Suppressor macrophage treated with lipopolysaccharide for 4 hours (primary cell): ENCODE measurements around the gene IL1R2.
A peak's percentile ranks its signal among the peaks of the same experiment; 100 is the strongest.

Experiments used
- DNase-seq: peaks from one replicate; pipeline ENCODE4 v3.0.0-alpha.2; 2020

Gene IL1R2

GRCh38 chr2:101975171-101975870, 16.4 kb upstream of the IL1R2 start:
- DNase-seq: no peak

DNA sequence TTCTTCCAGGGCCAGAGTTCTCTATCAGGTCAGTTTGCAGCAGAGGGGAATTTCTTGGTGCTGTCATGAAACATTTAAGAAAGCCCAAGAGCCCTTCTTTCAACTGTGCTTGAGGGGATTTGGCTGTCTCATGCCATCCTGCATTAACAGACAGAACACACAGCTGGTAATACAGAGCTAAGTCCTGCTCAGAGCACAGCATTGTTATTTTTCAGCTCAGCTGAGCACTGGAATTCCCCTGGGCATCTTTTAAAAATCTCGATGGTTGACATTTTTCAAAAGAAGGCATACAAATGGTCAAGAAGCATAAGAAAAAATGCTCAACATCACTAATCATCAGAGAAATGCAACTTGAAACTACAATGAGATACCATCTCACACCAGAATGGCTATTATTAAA, 14.9 kb upstream of the IL1R2 start:
- DNase-seq: no peak

GRCh38 chr2:101980368-101980767, 11.4 kb upstream of the IL1R2 start:
- DNase-seq: no peak

GRCh38 chr2:101981066-101981465, 10.7 kb upstream of the IL1R2 start:
- DNase-seq: no peak

DNA sequence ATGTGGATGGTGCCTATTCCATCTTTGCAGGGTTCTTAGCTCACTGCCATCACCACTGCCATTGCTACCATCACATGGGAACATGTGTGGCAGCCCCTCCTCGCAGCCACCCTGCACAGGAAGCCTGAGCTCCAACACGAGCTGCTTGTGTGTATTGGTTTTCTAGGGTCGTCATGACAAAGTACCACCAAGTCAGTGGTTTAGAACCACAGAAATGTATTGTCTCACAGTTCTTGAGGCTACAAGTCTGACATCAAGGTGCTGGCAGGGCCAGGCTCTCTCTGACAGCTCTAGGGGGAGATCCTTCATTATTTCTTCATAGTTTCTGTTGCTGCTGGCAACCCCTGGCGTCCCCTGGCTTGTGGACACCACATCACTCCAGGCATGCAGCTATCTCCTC, 10.3 kb upstream of the IL1R2 start:
- DNase-seq: no peak

DNA sequence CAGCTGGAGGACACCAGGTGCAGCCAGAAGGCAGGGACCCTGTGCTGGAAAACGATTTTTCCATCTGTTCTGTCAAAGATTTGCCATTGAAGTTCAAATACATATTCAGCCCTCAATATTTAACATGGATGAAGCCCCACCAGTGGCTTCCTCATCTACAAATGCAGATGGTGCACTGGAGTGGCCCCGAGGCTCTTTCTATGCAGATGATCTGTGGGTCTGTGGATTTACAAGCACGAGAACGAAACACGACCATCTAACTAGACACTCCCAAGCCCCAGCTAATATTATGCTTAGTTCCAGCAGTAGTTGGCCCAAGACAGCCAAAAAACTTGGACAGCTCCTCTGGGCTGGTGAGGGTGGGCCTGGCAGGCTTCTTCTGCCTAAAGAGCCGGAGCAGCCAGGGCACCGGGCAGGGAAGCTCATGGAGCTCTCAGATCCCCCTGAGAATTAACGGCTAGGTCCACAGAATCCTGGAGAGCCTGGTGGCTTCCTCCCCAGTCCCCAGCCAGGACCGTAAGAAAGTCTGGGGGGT, 9.2 kb upstream of the IL1R2 start:
- no peak for DNase-seq

GRCh38 chr2:101983486-101983885, 8.3 kb upstream of the IL1R2 start:
- no peak for DNase-seq

GRCh38 chr2:101983928-101984327, 7.8 kb upstream of the IL1R2 start:
- peak; percentile 24 for DNase-seq

DNA sequence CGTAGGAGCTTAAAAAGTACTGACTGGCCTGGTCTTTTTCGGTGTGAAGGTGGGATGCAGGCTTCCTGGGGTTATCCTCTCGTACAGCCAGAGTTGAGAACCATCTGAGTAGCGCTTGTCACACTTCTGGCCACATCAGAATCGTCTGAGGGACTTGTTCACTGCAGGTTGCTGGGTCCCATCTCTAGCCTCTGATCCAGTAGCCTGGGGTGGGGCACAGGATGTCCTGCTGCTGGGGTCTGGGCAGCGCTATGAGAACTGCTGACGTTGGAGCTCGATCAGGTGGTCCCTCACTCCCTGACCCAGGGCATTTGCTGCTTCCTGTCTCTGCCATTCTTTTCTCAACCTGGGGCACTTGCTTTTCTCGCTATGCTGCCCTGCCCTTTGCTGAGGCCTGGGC, 7.1 kb upstream of the IL1R2 start:
- DNase-seq: no peak

- no peak for DNase-seq
These were observed 6.5 kb upstream of the IL1R2 start for GRCh38 chr2:101985101-101985792.

DNA sequence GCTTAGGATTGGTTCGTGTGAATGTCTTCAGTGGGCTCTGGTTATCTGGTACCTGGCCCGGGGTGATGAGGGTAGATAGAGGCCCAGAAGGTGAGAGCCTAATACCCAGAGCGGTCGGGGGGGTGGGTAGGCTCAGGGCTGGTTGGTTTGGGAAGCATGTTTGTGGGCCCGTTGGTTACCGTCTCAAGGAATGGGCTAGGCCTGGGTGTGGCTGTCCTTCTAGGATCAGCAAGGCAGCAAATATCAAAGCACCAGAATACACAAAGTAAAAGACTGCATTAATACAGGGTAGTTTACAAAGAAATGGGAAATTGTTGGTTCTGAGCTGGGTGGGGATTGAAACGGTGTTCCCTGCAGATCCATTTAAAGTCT, 6.0 kb upstream of the IL1R2 start:
- no peak for DNase-seq

DNA sequence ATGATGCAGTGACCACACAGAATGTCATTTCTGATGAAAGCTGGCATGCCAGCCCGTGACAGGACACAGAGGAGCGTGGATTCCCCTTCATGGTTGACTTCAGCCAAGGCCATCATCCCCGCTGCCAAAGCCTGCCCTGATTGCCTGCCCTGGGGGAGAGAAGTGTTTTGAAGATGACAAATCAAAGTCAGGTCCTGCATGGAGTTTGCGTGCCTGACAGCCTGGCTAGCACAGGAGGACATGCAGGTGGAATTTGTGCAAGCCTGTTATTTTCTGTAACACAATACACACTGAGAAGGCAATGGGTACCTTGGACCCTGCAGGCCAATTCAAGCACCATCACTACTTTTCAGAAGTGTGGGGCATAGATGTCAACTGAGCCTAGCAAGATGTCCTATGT, 5.4 kb upstream of the IL1R2 start:
- no peak for DNase-seq

DNA sequence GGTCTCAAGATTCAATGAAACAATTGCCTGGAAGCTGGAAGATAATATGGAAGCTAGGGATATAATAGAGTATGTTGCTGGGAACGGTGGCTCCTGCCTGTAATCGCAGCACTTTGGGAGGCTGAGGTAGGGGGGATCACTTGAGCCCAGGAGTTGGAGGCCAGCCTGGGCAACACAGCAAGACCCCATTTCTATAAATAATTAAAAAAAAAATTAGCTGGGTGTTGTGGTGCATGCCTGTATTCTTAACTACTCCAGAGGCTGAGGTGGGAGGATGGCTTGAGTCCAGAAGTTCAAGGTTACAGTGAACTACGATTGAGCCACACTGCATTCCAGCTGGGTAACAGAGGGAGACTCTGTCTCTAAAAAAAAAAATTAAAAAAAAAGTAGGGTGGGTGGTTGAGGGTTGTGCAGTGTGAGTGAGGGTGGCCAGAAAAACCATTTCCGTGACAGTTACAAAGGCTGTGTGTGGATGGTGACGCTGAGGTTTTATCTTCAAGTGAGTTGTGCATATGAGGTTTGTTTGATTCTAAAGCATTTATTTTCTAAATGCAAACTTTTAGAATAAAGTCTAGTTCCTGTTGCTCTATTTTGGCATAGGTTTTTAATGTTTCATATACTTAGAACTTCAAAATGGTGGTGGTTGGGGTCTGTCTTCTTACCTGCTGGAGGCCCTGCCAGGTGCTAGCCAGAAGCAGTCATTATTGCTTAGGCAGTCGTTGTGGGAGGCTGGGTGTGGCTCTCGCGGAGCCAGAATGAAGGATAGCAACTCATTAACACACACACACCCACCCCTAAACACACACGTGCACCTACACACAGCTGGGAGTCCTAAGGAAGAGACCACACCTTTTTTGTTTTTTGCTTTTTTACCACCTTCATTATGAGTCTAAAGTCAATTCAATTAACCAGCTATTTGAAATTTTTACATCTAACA, 4.7 kb upstream of the IL1R2 start:
- no peak for DNase-seq

- no peak for DNase-seq
These were observed 3.9 kb upstream of the IL1R2 start for GRCh38 chr2:101987832-101988231.

DNA sequence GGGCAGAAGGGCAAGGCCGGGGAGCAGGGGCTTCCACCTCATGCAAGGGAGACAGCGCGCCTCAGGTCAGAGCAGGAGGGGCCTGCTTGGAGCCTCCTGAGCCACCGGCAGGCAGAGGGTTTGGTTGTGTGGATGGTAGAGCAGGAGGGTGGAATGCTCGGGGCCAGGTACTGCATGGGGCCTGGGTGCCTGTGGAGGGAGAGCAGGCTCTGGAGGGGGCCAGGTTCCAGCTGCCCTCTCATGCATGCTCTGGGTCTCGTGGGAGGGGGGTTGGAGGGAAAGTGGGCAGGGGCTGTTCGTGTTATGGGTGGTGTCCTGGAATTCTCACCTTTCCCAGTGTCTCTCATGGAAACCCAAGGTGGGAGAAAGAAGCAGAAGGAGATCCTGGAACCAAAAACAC, 3.2 kb upstream of the IL1R2 start:
- no peak for DNase-seq

GRCh38 chr2:101989740-101990460, 1.9 kb upstream of the IL1R2 start:
- peak; percentile 72 for DNase-seq

GRCh38 chr2:101993772-101994171, 2.0 kb downstream of the IL1R2 start:
- DNase-seq: no peak

DNA sequence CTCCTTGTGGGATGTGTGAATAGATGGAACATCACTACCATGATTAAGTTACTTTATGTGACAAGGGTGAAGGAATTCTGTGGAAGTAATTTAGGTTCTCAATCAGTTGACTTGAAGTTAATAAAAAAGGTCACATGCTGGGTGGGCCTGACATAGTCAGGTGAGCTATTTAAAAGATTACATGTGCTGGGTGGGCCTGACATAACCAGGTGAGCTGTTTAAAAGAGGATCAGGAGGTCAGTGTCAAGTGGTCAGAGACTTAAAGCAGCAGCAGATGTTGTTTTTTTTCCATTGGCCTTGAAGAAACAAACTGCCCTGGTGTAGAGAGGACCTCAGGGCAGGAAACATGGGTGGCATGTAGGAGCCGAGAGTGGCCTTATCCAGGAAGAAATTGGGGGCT, 3.3 kb downstream of the IL1R2 start:
- no peak for DNase-seq

GRCh38 chr2:101995804-101996203, 4.0 kb downstream of the IL1R2 start:
- DNase-seq: no peak

DNA sequence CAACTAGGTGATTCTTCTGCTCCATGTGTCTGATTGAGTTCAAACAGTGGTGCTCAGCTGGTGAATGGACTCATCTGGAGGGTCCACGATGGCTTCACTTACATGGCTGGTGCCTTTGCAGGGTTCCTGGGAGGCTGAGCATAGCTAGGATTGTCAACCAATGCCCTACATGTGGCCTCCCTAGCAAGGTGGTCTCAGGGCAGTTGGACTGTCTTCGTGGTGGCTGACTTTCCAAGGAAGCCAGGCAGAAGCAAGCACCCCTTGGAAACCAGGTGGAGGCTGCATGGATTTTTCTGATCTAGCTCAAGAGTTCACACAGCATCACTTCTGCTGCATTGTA, 6.8 kb downstream of the IL1R2 start:
- DNase-seq: no peak

- DNase-seq: no peak
These were observed 7.4 kb downstream of the IL1R2 start for GRCh38 chr2:101998896-101999789.

DNA sequence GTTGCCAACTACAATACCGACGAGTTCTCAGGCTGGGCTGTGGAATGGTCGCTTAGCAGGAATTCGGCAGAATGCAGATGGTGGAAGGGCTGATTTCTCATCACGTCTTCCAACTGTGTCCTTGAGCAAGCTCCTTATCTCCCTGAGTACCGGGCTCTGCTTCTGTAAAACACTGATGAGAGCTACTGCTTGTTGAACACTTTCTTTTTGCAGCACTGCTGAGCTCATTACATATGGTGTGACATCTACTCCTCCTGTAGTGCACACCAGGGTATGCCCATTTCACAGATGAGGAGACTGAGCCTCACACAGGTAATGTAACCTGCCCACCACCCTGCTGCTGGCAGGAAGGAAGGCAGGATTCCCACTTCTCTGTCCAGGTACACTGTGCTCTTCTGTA, 8.3 kb downstream of the IL1R2 start:
- no peak for DNase-seq
